GDM1 (cell line): ENCODE results near the gene MED29.
"Not testable (repeated sequence)": the region's sequence is repeated elsewhere in the genome, so short reads cannot be mapped to it uniquely, and the experiment has no call there.

Experiments used
- DNase-seq: peaks from one replicate; lab custom pipeline; 2025; lab: John Stamatoyannopoulos, UW

Gene MED29

DNA sequence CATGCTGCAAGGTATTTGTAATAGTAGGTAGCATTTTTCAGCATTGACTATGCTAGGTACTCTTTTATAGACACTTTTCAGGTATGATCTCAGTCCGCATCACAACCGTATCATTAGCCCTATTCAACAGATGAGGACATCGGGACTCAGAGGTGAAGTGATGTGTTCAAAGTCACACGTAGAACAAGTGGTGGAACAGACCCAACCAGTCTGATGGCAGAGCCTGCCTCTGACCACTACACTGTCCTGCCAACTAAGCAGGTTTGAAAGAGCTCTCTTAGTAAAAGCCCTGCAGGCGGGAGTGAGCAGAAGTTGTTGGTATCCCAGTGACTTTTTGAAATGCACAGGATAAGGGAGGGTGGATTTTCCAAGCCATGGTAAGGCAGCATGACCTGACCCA, 20.4 kb upstream of the MED29 start:
- no peak for DNase-seq

DNA sequence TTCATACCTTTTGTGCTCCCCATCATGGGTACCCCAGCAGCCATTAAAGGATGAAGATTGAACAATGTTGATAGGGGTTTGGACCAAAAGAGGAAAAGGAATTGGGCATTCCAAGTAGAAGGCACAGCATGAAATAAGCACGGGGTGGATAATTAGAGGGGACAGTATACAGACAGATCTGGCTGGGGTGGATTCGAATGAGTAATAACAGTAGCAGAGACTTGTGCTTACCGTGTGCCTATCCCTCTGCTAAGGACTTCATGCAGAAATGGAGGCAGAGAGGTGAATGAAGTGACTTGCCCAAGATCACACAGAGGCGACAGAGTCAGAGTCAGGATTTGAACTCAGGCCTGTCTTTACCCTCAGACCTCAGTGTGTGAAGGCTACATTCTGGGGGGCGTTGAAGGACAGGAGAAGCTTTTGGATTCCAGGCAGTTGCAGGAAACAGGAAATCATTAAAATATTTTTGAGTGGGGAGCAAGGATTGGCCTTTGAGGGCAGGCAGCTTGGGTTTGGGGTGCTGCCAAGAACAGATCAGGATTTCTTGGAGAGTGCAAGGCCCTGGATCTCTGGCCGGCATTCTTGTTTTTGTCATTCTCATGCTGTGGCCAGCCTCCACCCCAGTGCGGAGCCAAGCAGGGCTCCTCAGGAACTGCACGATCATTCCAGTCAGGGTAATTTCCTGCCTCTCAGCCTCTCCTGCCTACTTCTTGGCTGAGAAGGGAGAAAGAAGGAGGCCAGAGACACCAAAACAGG, 19.0 kb upstream of the MED29 start:
- no peak for DNase-seq

DNA sequence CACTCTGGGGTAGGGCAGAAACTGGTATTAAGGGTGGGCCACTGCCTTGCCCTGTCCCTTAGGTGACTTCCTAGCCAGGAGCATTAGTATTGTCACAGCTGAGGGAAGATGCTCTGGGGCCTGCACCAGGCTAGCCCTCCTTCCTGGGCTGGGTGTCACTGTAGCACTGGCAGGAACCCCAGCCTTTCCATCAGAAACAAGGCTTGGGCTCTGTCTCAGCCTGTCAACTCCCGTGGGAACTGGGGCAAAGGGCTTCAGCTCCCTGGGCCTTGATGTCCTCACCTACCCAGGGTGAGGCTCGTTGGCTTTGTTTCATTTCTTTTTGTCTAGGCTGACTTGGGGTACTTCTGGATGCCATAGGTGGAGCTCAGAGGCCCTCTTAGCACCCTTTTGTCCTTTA, 18.2 kb upstream of the MED29 start:
- DNase-seq: no peak

- DNase-seq: no peak
Measured at GRCh38 chr19:39375929-39376328, 15.2 kb upstream of the MED29 start.

DNA sequence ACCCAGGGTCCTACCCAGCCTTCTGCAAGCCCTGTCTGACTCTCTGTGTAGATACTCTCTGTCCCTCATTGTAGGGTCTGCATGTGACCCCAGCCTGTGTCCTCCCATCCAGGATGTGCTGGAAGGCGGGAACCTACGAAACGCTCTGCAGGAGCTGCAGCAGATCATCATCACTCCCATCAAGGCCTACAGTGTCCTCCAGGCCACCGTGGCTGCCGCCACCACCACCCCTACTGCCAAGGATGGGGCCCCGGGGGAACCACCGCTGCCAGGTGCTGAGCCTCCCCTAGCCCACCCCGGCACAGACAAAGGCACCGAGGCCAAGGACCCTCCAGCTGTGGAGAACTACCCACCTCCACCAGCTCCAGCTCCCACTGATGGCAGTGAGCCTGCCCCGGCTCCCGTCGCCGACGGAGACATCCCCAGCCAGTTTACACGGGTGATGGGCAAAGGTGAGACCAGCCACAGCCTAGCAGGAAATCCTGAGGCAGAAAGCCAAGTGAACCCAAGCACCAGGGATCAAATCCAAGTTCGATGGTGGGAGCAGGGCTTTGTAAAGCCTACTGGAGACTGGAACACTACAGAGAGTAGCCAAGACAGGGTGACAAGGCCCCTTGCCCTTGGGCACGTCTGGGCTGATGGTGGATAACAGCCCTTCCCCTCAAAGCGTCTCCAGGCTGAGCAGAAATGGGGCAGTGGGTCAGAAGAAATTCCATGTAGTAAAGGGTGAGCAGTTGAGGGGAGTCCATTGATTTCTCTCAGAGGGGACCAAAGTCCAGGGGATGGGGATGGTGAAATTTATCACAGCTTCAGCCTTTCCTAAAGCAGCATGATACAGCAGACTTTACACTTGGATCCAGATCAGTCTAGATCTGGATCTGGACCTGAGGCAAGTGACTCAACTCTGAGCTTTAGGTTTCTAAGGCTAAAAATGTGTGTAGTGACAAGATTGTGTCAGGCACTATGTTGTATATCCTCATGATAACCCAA, 13.5 kb upstream of the MED29 start:
- DNase-seq: no peak

DNA sequence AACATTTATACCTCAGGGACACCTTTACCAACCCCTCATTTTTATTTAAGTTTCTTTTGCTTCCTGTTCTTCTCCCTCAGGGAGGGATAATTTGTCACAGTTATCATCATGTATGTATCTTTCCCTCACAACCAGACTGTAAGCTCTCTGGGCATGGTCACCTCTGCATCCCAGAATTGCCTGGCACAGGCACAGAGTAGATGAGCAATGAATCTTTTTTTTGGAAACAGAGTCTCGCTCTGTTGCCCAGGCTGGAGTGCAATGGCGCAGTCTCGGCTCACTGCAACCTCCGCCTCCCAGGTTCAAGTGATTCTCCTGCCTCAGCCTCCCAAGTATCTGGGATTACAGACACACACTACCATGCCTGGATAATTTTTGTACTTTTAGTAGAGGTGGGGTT, 11.8 kb upstream of the MED29 start:
- not testable (repeated sequence) for DNase-seq

- DNase-seq: no peak
Measured at GRCh38 chr19:39379865-39380396, 11.2 kb upstream of the MED29 start.

GRCh38 chr19:39380521-39381502, 10.4 kb upstream of the MED29 start:
- no peak for DNase-seq

GRCh38 chr19:39381910-39382611, 9.1 kb upstream of the MED29 start:
- DNase-seq: no peak

- DNase-seq: no peak
Measured at GRCh38 chr19:39382991-39383828, 8.0 kb upstream of the MED29 start.

GRCh38 chr19:39384839-39385568, 6.2 kb upstream of the MED29 start:
- DNase-seq: no peak

GRCh38 chr19:39385629-39386411, 5.4 kb upstream of the MED29 start:
- no peak for DNase-seq

DNA sequence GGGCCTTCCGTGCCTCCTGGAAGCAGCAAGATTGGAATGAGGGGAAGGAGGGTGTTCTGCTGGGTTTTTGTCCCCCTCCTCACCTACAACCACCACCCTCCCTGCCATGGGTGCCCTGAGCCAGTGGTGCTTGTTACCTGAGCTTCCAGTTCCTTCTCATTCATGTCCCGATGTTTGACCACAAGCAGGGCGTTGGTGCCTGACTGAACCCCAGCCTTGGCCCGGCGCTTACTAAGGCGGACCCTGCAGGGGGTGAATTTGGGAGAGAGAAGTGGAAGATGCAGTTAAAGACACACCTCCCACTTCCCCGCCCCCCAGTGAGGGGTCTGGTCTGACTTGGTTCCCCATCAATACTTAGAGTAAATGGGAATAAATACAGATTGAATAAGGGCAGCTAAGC, 4.6 kb upstream of the MED29 start:
- no peak for DNase-seq

DNA sequence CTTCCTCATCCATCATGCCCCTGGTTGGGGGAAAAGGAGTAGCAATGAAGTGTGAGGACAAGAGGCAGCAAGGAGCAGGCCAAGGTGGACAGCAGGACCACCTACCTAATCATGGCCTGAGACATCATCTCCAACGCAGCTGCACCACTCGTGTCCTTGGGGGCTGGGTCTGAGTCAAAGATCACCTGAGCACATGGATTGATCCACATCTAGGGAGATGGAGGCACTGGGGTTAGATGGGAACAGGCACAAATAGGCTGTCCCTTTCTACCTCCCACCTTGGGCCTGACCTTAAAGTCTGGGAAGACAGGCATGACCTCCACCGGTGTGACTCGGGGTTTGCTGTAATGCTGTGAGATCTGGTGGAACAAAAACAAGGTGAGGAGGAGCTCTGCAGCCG, 2.5 kb upstream of the MED29 start:
- no peak for DNase-seq

GRCh38 chr19:39389631-39390414, 1.4 kb upstream of the MED29 start:
- DNase-seq: no peak

DNA sequence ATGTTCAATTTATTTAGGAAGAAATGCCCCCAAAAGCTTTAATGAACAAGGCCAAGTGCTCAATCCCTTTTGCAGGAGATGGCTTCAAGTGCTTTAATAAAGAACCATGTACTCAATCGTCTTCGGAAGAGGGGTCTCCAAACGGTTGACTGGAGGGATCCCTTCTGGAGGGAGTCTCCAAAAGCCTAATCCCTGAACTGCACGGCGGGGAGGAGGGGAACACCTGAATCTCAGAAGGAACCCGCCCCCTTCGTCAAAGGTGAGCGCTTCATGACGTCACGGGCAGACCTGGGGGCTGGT, 777 bp upstream of the MED29 start:
- DNase-seq: no peak

DNA sequence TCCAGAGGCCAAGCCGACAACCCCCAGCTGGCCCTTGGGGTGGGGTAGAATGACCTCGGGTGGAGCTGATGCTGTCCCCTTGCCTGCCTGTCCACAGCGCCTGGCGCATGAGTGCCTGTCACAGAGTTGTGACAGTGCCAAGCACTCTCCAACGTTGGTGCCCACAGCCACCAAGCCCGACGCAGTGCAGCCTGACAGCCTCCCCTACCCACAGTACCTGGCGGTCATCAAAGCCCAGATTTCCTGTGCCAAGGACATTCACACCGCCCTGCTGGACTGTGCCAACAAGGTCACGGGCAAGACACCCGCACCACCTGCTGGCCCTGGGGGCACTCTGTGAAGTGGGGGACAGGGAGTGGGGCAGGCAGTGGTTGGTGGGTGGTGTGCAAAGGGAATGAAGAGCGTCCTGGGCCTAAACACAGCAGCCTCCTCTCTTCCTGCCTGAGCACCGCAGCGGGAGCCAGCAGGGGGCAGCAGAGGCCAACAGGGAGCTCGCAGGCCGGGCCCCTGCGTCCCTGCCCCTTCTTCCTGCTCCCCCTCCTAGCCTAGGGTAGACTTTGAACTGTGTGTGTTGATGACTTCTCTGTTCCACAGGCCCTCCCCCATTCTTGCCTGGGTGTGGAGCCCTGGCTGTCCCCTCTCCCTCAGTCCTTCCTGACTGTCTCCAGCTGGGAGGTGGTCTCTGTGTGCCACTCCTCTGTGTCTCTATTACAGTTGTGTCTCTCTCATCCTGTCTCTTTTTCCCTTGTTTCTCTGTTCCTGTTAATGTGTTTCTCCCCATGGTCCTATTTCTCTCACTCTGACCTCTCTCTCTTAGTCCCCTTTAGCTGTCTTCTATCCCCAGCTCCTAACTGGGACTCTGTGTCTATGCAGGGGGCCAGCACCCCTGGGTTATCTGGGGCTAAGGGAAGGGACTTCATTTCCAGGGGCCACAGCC, 6.5 kb downstream of the MED29 start:
- peak; percentile 84 for DNase-seq
